PC-9 (cell line): Measurements from ENCODE around the gene STAB1.

Experiments used
- EZH2 ChIP-seq: fragments of 200-600 bp; sonication (generic); IDR thresholded peaks from 2 replicates; pipeline ENCODE4 v1.8.0; 2017; ENCODE audit warnings: antibody characterized with exemption, low read depth
- TF ChIP-seq, protein P1 (sequence below): fragments of 200-600 bp; sonication (generic); conservative IDR thresholded peaks from 2 replicates; pipeline ENCODE4 v1.6.1; 2017; ENCODE audit warnings: mixed run types, antibody characterized with exemption, mild to moderate bottlenecking, moderate library complexity

DNA sequence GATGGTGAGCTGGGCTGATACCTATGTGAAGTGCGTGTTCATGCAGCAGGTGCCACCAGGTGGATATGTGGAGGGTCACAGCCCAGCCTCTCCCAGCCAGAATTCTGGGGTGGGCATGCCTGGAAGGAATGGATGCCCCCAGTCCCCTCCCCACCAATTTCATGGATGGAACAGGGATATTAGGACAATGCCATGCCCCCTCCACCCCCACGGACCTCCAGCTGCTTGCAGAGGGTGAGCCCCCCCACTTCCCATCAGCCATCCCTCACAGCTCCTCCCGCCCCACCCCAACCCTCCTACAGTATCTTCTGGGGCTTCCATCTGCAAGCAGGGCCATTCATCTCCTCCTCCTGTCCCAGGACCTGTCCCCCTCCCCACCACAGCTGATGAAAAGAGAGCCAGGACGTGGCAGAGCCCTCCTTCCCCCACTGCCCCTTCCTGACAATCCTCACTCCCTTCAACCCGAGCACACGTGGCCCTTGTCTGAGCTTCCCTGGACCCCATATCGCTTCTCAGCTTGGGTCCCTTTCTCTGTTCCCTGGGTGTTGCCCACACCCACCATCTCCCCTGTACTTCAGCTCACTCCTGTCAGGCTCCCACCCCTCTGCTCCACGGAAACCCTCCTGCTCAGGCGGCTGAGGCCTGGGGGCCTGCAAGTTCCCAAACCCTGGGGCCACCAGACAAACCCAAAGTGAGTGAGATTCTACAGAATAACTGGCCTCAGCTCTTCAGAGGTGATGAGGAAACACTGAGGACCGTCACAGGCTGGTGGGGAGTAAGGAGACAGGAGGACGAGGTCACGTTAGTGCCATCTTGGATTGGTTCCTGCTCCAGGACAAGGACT is 47.4 kb upstream of the STAB1 start:
- TF ChIP-seq, protein P1, sequence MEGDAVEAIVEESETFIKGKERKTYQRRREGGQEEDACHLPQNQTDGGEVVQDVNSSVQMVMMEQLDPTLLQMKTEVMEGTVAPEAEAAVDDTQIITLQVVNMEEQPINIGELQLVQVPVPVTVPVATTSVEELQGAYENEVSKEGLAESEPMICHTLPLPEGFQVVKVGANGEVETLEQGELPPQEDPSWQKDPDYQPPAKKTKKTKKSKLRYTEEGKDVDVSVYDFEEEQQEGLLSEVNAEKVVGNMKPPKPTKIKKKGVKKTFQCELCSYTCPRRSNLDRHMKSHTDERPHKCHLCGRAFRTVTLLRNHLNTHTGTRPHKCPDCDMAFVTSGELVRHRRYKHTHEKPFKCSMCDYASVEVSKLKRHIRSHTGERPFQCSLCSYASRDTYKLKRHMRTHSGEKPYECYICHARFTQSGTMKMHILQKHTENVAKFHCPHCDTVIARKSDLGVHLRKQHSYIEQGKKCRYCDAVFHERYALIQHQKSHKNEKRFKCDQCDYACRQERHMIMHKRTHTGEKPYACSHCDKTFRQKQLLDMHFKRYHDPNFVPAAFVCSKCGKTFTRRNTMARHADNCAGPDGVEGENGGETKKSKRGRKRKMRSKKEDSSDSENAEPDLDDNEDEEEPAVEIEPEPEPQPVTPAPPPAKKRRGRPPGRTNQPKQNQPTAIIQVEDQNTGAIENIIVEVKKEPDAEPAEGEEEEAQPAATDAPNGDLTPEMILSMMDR: no peak
- TF ChIP-seq EZH2: no peak
